Diencephalon (tissue), 1 donor: Measurements from ENCODE around the gene ATAT1. TPM values are rescaled to one million over a fixed set of nuclear protein-coding genes. Genes with fewer than 3 reads are reported as not detected.

ENCODE experiments used
- small RNA-seq: library from RNA; depleted of rRNA; stranded (forward); fragments of <200 nt; gene quantifications from one replicate; pipeline ENCODE3, GENCODE V24; 2014
- total RNA-seq: library from RNA; depleted of rRNA; stranded (reverse); fragments of >200 nt; gene quantifications from one replicate; pipeline ENCODE4 v1.2.3, GENCODE V29; 2014

Gene ATAT1
- 55.1 TPM for total RNA-seq

DNA sequence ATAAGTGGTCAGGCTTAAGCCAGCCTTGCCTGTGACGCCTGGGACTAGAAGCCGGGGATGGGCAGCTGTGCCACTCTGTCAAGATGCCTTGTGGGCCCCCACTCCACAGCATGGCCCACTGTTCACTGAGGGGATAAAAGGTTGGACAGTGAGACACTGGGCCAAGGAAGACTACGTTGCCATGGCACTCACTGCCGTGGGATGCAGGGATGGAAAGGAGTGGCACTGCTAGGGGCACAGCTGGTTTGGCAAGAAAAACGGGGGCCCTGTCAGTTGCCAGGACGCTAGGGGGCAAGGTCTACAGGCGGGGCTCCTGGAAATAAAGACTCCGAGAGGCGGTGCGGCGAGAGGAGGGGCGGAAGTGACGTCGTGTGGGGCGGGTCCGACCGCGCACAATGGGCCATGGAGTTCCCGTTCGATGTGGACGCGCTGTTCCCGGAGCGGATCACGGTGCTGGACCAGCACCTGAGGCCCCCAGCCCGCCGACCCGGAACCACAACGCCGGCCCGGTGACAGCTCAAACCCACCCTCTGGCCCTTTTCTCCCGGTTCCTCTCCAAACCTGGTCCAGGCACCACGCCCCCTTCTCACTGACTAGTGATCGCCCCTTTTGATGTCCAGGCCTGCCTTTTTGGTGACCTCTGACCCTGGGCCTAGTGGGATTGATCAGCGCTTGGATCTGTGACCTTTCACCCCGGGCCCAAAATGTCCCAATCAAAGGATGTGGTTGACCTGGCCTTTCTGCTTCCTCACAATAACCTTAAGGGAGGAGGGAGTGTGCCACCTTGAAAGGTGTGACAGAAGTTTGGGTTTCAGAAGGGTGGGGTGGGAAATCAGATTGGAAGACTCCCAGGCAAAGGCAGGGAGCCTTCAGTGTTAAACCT, at the start of gene ATAT1:
TSS of gene ATAT1 (plus strand) at position 391 of the 883 bp plus-strand sequence.

DNA sequence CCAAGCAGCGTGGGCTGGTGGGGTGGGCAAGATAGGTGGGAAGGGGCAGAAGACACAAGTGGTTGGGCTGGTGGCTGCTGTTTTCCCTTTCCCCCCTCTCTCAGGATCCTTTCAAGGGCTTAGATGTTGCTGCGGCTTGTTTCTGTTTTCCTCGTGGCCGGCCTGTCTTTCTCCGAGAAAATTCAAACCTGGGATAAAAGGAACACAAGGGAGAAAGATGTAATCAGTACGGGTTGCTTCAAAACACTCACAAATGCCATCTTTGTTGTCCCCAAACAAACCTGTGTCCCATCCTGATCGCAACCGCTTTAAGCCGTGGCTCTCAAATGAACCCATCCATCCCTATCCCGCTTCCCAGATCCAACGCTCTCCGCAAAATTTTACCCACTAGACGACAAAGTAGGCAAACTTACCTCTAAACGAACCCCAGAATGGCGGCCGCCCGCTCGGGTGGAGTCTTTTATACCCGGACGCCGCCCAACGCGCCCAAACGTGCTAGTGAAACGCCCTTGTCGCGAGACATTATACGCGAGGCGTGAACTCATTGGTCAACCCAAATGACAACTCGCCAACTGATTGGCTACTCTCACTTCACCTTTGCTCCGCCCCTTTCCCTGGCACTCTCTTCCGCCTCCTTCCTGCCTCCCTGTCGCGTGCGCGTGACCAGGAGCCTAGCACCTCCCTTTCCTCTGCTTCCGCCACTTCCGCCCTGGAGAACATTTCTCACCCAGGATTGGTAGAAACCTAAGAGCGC, 9.7 kb upstream of the ATAT1 start, which contains the start of gene PPP1R10:
TSS of gene PPP1R10 (minus strand) at position 433 of the 754 bp plus-strand sequence. CDS start 7,299 bp downstream, outside the sequence.

DNA sequence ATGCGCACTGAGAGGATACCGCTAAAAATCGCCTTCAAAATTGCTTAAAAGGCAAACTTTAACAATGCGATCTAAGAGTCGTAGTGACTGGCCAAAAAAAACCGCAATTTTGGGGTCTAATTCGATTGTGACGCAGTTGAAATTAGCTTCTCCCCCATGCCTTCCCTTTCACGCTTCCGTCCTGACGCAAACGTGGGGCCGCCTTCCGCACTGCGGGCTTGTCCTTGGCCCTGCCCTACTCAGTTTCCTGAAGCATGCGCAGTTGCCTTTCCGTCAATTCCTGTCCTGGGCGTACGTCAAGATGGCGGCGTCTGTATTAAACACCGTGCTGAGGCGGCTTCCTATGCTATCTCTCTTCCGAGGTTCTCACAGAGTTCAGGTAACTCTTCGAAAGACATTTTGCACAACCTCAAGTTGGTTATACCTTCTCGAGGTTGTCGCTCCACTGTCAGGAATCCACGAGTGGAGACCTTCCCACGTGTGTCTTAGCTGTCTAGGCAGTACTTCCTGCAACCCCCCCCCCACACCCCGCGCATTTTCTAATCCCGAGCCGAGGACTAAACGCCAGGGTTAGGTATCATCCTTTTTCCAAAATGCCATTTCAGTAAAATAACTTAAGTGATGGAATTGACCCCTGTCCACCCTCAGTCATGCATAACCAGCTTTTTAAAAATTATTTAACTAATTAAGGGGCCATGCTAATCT, 9.0 kb upstream of the ATAT1 start, which contains the start of gene MRPS18B:
TSS of gene MRPS18B (plus strand) at position 276 of the 705 bp plus-strand sequence. CDS start at position 302, 26 bp downstream.

DNA sequence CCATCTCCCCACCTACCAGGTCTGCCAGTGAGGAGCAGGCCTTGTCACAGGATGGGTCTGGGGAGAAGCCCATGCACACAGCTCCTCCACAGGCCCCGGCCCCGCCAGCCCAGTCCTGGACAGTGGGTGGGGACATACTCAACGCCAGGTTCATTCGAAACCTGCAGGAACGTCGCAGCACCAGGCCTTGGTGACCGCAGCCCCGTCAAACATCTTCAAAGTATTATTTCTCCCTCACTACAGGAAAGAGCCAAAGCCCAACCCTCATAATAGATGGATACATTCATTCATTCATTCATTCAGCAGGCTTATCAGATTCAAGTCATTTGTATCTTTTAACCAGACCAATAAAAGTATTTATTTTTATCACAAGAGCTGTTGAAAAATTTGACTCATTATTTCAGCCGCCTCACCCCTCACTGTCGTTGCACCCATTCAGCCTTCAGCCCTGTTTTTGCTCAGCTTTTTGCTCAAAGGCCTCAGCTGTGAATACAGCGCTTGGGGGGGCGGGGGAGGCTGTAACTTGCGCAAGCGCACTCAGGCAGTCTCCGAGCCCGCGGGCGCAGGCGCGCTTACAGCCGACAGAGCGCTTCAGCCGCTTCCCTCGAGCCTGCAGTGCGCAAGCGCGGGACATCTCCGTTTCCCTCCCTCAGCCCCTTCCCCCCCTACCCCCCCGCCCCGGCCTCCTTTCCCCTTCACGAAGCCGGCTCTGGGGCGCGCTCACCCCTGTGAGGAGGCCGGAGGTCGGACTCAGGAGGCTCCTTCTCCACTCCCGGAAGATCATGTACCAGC, 20.0 kb downstream of the ATAT1 start, which contains the start of gene C6orf136:
TSS of gene C6orf136 (plus strand) at position 684 of the 792 bp plus-strand sequence. CDS start at position 783, 99 bp downstream.

DNA sequence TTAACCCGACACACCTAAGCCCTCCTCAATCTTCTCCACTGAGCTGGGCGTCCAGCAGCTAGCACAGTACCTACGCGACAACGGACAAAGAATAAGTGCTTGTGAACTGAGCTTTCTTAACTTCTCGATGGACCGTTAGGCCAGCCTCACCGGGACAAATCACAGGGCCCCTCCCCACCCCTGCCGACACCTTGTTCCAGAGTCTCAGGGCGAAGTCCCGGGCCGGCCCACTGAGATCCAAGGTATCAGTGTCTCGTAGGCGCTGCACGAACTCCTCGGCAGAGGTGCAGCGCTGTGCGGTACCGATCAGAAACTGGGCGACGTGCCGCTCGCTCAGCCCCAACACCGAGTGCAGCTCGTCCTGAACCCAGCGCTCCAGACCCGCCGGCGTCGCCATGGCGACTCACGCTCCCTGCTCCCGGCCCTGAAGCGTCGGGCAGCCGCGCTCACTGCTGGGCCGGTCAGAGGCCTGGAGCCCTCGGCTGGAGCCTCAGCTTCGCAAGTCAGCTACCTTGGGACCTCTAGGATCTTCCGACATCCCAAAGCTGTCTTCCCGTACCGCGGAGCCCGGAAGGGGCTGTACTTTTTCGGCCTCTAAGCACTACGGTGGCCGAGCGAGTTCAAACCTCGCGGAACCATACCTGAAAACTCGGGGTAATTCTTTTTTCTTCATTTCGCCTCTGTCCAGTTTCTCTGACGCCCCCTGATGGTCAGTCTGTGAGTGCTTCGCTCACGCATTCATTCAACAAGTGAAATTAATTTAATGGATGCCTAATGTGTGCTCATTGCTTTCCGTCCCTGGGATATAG, 46.0 kb downstream of the ATAT1 start, which contains the start of gene DHX16:
TSS of gene DHX16 (minus strand) at position 562 of the 809 bp plus-strand sequence. CDS start at position 397, 165 bp downstream.

DNA sequence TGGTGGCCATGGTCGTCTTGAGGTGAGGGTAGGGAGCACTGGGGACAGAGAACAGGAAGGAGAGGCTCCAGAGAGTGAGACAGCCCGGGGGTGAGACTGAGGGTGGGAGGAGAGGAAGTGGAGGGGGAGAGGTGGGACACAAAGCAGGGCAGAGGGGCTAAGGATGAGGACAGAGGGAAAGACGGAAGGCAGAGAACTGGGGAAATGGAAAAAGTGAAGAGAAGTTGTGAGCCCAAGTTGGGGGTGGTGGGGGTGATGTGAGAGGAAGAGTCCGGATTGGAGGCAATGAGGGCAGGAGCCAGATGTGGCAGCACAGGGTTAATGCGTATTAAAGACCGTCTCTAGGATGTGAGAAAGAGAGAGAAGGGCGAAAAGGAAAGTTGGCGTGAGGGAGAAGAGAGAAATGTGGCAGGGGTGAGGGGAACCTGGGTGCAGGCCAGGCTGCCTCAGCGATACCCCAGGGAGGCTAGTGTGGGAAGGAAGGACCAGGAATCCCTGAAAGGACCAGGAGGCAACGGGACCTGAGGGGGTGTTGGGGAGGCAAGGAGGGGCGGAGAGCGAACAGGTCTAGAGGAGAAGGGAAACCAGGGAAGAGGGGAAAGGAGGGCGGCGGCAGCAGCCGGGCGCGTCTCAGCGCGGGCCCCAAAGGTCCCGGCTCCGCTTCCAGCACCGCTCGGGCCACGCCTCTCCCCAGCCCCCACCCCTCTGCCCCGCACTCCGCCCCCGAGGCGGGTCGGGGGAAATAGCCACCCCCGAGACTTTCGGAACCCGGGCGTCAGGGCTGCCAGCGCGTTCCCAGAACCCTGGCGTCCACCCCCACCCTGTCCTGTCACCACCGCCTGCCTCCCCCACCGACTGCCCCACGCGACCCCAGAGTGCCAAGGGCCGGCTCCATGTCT, 59.6 kb downstream of the ATAT1 start, which contains the start of gene PPP1R18:
TSS of gene PPP1R18 (minus strand) at position 637 of the 899 bp plus-strand sequence. CDS start at position 10, 627 bp downstream.

DNA sequence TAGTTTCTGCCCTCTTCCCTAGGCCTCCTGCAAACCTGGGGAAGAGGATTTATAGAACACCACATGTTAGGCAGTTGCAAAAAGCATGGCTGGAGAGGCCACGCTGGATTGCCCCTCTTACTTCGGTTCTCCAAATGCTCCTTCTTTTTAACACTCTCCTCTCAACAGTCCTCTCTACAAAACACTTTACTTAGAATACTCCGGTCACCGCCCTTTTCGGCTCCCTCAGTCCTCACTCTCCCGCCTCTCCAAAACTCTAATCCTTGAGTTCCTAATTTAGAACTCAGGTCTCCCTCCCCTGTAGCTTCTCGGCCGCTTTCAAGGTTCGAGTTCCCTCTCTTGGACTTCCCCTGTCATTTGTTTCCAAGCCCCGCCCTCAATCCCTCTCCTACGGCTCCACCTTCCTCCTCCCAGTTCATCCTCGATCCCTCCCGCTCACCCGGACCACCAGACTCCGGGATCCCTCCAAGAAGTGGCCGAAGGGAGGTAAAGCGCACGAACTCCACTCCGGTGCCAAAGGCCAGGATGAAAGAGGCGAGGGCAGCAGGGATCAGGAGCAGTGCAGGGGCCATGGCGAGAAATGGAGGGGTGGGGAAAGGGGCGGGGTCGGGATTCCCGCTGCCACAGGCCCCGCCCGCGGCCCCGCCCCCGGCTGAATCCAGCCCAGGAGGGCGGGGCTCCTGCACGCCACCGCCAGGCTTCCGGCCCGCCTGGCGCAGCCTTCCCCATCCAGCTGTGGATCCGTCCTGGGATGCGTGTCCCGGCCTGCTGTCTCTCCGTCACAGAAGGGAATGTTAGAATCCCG, 63.9 kb downstream of the ATAT1 start, which contains the start of gene NRM:
TSS of gene NRM (minus strand) at position 582 of the 805 bp plus-strand sequence. CDS start at position 572, 10 bp downstream.

Small RNA genes within 50 kb of the gene (small RNA-seq; reads per million reads assigned to genes)
- gene MIR877, result 1.8 reads per million, percentile 86 among the genes with 10 or more reads in this experiment

Other genes with a start within 250 kb of the ATAT1 start
- 44.1 TPM for gene HLA-E, start 137.4 kb upstream of the ATAT1 start, total RNA-seq
- gene GNL1, start 70.4 kb upstream of the ATAT1 start, total RNA-seq, result 49.4 TPM
- gene PRR3, start 69.6 kb upstream of the ATAT1 start, total RNA-seq, result 13.4 TPM
- gene ABCF1, start 55.4 kb upstream of the ATAT1 start, total RNA-seq, result 36.0 TPM
- gene PPP1R10, start 9.6 kb upstream of the ATAT1 start, total RNA-seq, result 32.1 TPM
- gene MRPS18B, start 9.0 kb upstream of the ATAT1 start, total RNA-seq, result 84.4 TPM
- gene C6orf136, start 20.3 kb downstream of the ATAT1 start, total RNA-seq, result 12.0 TPM
- 21.7 TPM for gene DHX16, start 46.1 kb downstream of the ATAT1 start, total RNA-seq
- 26.8 TPM for gene PPP1R18, start 59.8 kb downstream of the ATAT1 start, total RNA-seq
- gene NRM, start 64.1 kb downstream of the ATAT1 start, total RNA-seq, result 2.1 TPM
- 6.5 TPM for gene MDC1, start 90.4 kb downstream of the ATAT1 start, total RNA-seq
- gene TUBB, start 93.5 kb downstream of the ATAT1 start, total RNA-seq, result 1,178 TPM
- 62.5 TPM for gene FLOT1, start 115.8 kb downstream of the ATAT1 start, total RNA-seq
- 3.5 TPM for gene IER3, start 117.7 kb downstream of the ATAT1 start, total RNA-seq